Diencephalon (tissue), 1 donor: ENCODE results near the gene S100A1. TPM values are rescaled to one million over a fixed set of nuclear protein-coding genes. Genes with fewer than 3 reads are reported as not detected.

Source experiments
- total RNA-seq: library from RNA; depleted of rRNA; stranded (reverse); fragments of >200 nt; gene quantifications from one replicate; pipeline ENCODE4 v1.2.3, GENCODE V29; 2014

The S100A1 gene
- 2.1 TPM for total RNA-seq

DNA sequence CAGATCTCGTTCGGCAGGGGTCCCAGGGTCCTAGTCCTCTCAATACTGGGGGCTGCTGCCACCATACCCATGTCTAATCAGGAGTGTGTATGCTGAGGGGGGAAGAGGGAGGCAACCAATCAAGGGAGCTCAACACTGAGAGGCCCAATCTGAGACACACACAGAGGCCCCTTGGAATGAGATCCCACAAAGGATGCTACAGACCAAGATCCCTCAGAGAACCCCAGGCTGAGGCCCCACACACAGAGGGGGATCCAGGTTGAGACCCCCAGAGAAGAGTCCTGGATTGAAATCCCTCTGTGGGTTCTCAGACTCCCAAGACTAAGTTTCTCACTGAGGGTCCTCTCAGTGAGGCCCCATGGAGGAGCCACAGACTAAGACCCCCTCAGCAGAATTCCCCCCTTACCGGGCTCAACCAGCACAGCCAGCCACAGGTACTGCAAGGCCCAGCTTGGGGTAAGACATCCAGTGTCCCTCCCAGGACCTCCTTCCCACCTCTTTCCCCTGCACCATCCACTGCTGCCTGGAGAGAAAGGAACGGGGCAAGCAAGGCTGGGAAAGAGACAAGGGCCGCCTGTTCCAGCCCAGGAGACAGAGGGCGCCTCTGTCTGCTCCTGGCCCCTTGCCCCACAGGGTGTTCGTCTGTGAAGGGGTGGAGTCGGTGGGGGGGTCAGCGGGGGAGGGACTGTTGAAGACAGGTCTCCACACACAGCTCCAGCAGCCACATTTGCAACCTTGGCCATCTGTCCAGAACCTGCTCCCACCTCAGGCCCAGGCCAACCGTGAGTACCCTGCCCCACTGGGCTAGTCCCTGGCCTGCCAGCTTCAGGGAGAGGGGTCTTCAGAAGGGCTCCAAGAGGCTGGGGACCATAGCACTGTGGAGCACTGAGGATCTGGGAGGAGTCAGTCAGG is at the start of gene S100A1:
Gene S100A1, plus strand, starts transcription at position 720 of the 912 bp plus-strand sequence. CDS start 2,088 bp downstream, outside the sequence.

DNA sequence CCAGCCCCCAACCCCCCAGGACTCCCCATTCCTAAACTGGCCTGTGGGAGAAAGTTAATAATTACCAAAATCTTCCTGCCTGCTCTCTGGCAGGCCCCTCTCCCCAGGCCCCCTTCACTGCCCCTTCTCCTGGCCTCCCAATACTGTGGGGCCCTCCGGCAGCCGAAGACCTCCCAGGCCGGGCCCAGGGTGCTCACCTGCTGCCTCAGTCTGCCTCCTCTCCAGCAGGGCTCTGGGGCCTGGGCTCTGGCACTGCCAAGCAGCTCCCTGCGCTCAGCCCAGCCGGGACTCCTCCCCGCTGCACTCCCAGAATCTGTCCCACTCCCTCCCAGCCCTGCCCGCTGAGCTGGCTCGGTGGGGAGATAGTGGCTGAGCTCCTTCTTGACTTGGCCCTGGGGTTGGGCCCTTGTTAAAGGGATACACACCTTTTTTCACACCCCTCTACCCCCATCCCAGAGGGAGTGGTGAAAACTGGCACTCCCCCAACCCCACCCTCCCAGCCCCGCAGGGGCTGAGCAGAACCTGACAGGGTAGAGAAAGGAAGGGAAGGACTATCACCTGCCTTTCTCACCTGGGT is 15.4 kb upstream of the S100A1 start, which contains the start of gene S100A16:
Gene S100A16, minus strand, starts transcription at position 383 of the 577 bp plus-strand sequence. CDS start 4,986 bp downstream, outside the sequence.

DNA sequence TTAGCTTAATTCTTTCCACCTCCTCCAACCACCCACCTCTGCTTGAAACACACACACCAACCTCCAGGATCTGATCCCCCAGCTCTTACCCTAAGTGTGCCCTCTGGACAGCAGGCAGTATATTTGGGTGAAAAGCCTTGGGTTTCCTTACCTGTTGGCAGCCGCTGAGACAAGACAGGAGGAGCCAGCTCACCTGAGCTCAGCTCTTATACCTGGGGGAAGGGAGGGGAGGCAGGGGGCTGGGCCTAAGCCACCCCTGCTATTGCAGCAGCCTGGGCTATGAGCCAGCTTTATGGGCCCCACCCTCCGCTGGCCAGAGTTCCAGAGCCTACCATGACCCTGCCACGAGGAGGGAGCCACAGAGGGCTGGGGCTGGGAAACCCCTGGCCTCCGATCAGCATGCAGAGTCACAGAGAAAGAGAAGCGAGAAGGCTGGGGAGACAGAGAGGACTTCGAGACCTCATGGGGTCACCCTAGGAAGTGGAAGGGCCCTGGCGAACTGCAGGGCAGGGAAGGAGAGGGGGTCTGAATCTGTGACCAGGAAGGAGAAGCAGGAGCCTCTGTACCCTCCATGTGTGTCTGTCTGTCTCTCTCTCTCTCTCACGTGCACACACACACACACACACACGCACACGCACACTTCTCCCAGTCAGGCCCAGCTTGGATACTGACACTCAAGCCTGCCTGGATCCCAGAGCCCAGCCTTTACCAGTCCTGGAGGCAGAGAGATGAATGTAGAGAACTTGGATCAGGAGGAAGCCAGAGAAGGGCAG is 11.9 kb upstream of the S100A1 start, which contains the start of gene S100A14:
Gene S100A14, minus strand, starts transcription at position 182 of the 773 bp plus-strand sequence. CDS start 467 bp downstream, outside the sequence.

DNA sequence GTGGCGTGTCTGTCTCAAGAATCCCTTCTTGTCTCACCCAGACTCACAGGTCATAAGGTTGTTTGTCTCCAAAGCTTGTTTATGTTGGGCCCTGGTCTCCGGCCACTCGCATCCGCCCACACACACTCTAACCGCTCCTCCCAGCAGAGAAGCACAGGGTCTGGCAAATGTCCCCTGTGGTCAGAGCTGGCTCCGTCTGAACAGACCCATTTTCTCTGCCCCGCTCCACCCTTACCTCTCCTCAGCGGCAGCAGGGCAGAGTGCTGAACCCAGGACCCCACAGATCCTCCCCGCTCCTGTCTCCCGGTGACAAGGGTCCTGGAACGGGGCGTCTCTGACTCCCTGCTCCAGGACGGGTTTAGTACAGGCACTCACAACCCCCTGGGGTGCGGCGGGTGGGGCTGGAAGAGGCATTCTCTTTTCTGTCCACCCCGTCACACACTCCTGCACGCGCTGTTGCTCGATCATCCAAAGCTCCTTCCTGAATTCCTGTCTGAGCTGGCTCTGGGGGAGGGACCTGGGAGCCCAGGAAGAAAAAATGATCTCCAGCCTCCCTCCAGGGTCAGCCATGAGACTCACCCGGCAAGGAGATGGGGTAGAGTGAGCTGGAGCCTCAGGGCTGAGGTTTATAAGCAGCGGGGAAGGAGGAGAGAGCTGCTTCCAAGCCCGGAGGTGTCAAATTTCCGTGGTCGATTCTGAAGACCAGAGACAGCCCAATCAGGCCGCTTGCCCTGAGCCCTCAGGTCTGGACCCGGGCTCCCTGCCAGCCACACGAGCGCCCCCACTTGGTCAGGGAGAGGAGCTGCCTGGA is 1.1 kb upstream of the S100A1 start, which contains the start of gene S100A13:
Gene S100A13, minus strand, starts transcription at position 602 of the 811 bp plus-strand sequence. CDS start 1,033 bp downstream, outside the sequence.

DNA sequence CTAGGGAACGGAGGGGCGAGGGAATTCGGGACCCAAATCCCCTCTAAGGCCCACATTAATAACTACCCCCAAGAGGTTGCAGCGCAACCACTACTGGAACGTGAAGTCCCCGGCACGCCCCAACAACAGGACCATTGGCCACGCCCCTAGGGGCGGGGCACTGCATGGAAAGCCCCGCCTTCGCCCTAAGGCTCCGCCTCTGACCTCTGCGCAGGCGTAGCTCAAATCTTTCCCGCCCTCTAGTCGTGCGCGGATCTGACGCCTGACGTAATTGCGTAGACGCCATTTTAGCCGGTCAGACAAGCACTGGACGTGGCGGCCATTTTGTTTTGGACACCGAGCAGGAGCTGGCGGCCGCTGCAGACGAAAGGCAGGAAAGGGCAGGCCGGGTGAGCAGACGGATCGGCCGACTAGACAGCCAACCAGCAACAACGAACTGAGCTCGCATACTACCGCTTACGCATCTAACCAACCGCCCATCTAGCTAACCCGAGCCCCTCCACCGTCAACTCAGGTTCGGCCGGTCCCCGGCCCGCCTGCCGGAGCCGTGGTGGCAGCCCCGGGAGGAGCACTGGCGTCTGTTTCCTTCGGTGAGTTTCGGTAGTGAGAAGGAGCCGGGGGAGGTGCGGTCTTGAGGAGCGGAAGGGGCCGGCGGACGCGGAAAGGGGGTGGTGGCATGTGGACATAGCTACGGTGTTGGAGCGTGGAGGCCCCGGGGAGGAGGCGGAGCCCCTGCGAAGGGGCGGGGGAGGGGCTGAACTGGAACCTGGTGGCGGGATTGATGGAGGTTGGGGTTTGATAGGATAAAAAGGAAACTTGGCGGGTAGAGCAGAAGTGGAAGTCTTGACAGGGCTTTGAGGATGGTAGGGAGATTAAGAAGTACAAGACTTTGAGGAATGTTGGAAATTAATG is 5.8 kb downstream of the S100A1 start, which contains the start of gene CHTOP:
Gene CHTOP, plus strand, starts transcription at position 313 of the 912 bp plus-strand sequence. CDS start 2,523 bp downstream, outside the sequence.

DNA sequence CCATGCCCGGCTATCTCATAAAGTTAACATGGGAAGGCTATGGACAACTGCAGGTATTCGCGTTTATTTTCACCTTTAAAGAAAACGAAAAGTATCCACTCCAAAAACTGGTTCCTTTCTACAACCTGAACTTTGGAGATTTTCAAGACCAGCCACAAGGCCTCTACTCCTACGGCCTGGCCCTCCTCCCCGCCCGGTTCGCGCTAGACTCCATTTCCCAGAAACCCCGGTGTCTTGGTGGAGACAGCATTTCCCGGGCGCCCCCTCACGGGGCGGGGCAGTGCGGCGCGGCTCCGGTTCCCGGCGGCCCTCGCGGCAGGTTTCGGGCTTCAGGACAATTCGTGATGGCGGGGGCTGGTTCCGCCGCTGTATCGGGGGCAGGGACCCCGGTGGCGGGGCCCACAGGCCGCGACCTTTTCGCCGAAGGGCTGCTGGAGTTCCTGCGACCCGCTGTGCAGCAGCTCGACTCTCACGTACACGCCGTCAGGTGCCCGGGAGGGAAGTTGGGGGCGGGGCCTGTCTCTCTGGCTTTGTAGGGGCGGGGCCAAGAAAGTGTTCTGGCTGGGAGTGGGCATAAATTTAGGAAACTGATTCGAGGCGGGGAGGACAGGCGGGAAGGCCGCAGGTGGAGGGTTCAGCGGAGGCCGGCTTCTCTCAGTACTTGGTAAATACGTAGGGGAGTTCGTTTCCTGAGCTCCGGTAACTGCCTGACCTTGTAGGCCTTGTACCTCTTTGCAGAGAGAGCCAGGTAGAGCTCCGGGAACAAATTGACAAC is 30.4 kb downstream of the S100A1 start, which contains the start of gene SNAPIN:
Gene SNAPIN, plus strand, starts transcription at position 304 of the 775 bp plus-strand sequence. Its CDS starts 41 bp downstream, at position 345.

DNA sequence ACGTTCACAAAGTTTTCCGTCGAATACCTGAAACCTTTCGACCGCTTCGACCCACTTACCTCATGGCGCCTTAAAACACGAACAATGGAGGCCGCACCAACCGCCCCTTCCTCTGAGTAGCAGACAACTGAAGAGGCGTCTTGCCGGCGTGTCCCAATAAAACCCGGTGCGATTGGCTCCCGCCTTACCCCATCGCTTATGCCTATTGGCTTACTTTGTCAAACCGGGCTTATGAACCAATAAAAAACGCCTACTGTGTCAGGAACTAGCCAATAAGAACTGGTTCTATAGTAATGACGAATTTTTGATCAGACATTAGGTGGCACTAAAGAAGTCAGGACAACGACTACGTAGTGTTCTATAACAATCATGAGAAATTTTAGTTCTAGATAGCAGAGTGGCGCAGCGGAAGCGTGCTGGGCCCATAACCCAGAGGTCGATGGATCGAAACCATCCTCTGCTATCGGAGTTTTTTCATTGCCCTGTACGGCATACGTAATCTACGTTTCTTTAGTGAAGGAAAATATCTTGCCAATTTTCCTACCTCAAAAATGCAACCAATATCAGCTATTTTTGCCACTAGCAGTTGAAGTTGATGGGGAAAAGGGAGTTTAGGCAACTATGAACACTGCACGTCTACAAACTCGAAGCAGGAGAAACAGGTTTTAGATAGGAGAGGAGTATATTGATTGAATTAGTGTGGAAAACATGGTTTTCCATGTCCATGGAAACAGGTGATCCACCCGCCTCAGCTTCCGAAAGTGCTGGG is 42.8 kb downstream of the S100A1 start, which contains the start of gene ILF2:
Gene ILF2, minus strand, starts transcription at position 135 of the 769 bp plus-strand sequence. Its CDS starts 71 bp downstream, at position 64.

DNA sequence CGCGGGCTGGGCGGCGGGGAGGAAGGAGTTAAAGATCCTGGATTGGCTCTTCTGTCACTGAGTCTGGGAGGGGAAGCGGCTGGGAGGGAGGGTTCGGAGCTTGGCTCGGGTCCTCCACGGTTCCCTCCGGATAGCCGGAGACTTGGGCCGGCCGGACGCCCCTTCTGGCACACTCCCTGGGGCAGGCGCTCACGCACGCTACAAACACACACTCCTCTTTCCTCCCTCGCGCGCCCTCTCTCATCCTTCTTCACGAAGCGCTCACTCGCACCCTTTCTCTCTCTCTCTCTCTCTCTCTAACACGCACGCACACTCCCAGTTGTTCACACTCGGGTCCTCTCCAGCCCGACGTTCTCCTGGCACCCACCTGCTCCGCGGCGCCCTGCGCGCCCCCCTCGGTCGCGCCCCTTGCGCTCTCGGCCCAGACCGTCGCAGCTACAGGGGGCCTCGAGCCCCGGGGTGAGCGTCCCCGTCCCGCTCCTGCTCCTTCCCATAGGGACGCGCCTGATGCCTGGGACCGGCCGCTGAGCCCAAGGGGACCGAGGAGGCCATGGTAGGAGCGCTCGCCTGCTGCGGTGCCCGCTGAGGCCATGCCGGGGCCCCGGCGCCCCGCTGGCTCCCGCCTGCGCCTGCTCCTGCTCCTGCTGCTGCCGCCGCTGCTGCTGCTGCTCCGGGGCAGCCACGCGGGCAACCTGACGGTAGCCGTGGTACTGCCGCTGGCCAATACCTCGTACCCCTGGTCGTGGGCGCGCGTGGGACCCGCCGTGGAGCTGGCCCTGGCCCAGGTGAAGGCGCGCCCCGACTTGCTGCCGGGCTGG is 50.5 kb downstream of the S100A1 start, which contains the start of gene NPR1:
Gene NPR1, plus strand, starts transcription at position 170 of the 818 bp plus-strand sequence. Its CDS starts 421 bp downstream, at position 591.

Other genes with a start within 250 kb of the S100A1 start
- gene S100A8, start 237.4 kb upstream of the S100A1 start, total RNA-seq: 13.1 TPM
- not detected for gene S100A7A, start 211.9 kb upstream of the S100A1 start, total RNA-seq
- not detected for gene S100A7, start 167.8 kb upstream of the S100A1 start, total RNA-seq
- gene S100A6, start 92.4 kb upstream of the S100A1 start, total RNA-seq: 51.7 TPM
- gene S100A5, start 87.5 kb upstream of the S100A1 start, total RNA-seq: not detected
- 3.2 TPM for gene S100A4, start 82.6 kb upstream of the S100A1 start, total RNA-seq
- gene S100A3, start 79.2 kb upstream of the S100A1 start, total RNA-seq: not detected
- not detected for gene S100A2, start 62.6 kb upstream of the S100A1 start, total RNA-seq
- 48.0 TPM for gene S100A16, start 15.3 kb upstream of the S100A1 start, total RNA-seq
- gene S100A14, start 12.1 kb upstream of the S100A1 start, total RNA-seq: not detected
- gene S100A13, start 929 bp upstream of the S100A1 start, total RNA-seq: 15.0 TPM
- 68.7 TPM for gene CHTOP, start 5.6 kb downstream of the S100A1 start, total RNA-seq
- 53.3 TPM for gene SNAPIN, start 30.3 kb downstream of the S100A1 start, total RNA-seq
- gene ILF2, start 42.6 kb downstream of the S100A1 start, total RNA-seq: 182 TPM
- 0.46 TPM for gene NPR1, start 50.3 kb downstream of the S100A1 start, total RNA-seq
- 47.5 TPM for gene INTS3, start 99.6 kb downstream of the S100A1 start, total RNA-seq
- gene SLC27A3, start 147.0 kb downstream of the S100A1 start, total RNA-seq: 15.9 TPM